ENCODE measurements around the gene TRABD2A.

DNA sequence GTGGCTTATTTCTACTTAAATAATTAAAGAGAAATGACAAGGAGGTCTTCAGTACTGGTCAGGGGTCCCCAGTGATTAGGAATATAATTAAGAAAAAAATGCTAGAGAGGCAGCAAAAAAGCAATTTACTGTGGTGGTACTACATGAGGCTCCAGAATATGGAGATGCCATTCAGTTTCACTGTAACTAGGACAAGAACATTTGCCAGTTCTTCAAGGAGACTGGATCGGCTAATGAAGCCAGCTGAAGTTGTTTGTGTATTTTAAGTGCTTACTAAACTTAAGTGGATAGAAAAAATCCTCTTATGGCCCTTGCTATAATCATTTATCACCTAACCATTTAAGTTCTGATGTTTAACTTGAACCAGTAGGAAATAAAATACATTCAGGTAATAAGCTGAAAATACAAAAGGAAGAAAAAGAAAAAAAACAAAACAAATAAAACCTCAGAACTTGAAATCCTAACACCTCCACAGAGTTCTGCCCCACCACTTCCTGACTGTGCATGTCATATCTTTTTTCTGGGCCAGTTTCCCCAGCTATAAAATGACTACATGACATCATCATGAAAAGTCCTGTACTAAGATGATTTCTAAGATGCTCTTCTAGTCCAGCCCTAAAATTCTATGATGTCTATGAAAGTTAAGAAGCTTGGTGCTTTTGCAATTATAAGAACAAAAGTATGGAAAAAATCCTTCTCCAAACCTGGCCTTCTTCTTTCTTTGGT is 98.0 kb downstream of the TRABD2A start:
- TF ChIP-seq EZH2 (IDR thresholded peaks at IDR 0.05): no peak
- no peak for TF ChIP-seq POLR2AphosphoS5 (IDR thresholded peaks at IDR 0.05; ENCODE audit: borderline replicate concordance, low read depth, low read length)
- TF ChIP-seq FOXP2 (optimal IDR thresholded peaks at IDR 0.05; ENCODE audit: control extremely low read depth, extremely low read length, insufficient read depth): no peak
